Testis (tissue), 2 donors: ENCODE measurements around the gene CACNB2.

Experiments used
- POLR2A ChIP-seq: fragments of 450-650 bp; IDR thresholded peaks from one replicate; pipeline ENCODE4 v1.6.1; 2017; ENCODE audit warnings: antibody characterized with exemption, mild to moderate bottlenecking, moderate library complexity
- TF ChIP-seq, protein P1 (sequence below), 3 experiments: fragments of 450-650 bp in 2 of 3; fragments of 200-600 bp in 1 of 3; sonication (generic) in 1 of 3; IDR thresholded peaks; one replicate each; pipeline ENCODE4 v1.5.1; 2016 to 2019; ENCODE audit warnings: antibody characterized with exemption in 3 of 3, mild to moderate bottlenecking in 2 of 3, moderate library complexity in 1 of 3

DNA sequence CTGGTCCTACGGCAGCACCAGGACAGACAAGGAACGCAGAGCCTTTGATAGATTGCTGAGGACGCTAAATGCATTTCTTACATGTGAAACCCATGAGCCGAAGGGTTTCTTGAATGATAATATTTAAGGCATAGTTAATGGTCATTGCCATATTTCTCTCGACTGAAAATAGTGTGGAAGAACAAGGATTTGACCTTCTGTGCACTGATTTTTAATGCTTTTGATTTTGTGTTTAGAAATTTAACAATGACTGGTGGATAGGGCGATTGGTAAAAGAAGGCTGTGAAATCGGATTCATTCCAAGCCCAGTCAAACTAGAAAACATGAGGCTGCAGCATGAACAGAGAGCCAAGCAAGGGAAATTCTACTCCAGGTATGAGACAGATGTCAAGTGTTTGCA lies 360.4 kb downstream of the CACNB2 start:
- TF ChIP-seq, protein P1, sequence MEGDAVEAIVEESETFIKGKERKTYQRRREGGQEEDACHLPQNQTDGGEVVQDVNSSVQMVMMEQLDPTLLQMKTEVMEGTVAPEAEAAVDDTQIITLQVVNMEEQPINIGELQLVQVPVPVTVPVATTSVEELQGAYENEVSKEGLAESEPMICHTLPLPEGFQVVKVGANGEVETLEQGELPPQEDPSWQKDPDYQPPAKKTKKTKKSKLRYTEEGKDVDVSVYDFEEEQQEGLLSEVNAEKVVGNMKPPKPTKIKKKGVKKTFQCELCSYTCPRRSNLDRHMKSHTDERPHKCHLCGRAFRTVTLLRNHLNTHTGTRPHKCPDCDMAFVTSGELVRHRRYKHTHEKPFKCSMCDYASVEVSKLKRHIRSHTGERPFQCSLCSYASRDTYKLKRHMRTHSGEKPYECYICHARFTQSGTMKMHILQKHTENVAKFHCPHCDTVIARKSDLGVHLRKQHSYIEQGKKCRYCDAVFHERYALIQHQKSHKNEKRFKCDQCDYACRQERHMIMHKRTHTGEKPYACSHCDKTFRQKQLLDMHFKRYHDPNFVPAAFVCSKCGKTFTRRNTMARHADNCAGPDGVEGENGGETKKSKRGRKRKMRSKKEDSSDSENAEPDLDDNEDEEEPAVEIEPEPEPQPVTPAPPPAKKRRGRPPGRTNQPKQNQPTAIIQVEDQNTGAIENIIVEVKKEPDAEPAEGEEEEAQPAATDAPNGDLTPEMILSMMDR (IDR thresholded peaks at IDR 0.05), result no peak
- TF ChIP-seq POLR2A, result no peak
